Gastroesophageal sphincter (tissue), 3 donors: ENCODE data around the gene APOL1.

Experiments
- EP300 ChIP-seq: sonication (generic); formaldehyde crosslinking; IDR thresholded peaks from one replicate; pipeline ENCODE4 v1.6.1; 2017; ENCODE audit warnings: antibody characterized with exemption, mild to moderate bottlenecking
- POLR2A ChIP-seq, 2 donors: fragments of 450-650 bp; IDR thresholded peaks; one replicate each; pipeline ENCODE4 v1.6.1; 2017; ENCODE audit warnings: antibody characterized with exemption in 2 of 2, mild to moderate bottlenecking in 2 of 2, moderate library complexity in 1 of 2
- POLR2AphosphoS5 ChIP-seq: sonication (generic); formaldehyde crosslinking; IDR thresholded peaks from one replicate; pipeline ENCODE4 v1.6.1; 2017; ENCODE audit warnings: antibody characterized with exemption
- TF ChIP-seq, protein P1 (sequence below), 4 experiments: fragments of 200-600 bp in 2 of 4; fragments of 450-650 bp in 2 of 4; sonication (generic) in 1 of 4; IDR thresholded peaks; one replicate each; pipeline ENCODE4 v1.5.1; 2017 to 2019; ENCODE audit warnings: antibody characterized with exemption in 4 of 4, mild to moderate bottlenecking in 2 of 4, moderate library complexity in 2 of 4

DNA sequence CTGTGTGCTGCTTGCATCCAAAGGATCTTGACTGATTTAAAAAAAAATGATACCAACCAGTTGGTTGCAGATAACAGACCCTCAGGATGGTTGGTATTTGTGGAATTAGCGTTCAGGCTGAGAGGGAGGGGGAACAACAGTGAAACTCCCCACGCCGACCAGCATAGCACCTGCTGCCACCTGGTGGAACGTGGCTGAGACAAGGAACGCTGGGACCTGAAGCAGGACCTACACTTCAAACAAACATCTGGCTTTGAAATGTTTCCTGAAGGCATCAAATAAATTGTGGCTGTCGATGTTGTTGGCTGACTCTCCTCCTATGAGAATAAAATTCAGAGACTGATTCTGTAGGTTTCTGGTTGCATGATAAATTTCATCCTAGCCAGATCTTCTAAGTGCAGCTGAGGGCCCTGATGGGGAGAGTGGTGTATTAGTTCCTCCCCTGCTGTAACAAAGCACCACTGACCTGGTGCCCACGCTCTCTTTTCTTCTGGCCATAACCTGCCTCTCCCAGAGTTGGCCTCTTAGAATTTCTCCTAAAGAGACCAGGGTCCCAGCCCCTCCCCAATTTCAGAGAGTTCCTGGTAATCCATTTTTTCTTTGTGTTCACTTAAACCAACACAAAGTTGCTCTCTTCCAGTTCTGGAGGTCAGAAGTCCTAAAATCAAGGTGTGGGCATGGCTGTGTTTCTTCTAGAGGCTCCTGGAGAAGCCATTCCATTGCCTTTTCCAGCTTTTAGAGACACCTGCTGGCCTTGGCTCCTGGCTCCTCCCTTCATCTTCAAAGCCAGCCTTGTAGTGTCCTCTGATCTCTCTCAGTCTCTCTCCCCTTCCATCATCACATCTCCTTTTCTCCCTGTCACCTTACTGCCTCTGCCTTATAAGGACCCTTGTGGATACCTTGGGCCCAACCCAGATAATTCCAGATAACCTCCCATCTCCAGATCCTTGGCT lies 30.9 kb upstream of the APOL1 start:
- TF ChIP-seq, protein P1, sequence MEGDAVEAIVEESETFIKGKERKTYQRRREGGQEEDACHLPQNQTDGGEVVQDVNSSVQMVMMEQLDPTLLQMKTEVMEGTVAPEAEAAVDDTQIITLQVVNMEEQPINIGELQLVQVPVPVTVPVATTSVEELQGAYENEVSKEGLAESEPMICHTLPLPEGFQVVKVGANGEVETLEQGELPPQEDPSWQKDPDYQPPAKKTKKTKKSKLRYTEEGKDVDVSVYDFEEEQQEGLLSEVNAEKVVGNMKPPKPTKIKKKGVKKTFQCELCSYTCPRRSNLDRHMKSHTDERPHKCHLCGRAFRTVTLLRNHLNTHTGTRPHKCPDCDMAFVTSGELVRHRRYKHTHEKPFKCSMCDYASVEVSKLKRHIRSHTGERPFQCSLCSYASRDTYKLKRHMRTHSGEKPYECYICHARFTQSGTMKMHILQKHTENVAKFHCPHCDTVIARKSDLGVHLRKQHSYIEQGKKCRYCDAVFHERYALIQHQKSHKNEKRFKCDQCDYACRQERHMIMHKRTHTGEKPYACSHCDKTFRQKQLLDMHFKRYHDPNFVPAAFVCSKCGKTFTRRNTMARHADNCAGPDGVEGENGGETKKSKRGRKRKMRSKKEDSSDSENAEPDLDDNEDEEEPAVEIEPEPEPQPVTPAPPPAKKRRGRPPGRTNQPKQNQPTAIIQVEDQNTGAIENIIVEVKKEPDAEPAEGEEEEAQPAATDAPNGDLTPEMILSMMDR (IDR thresholded peaks at IDR 0.05) = peak in 3 of 4 experiments; percentile 44 to 65 (median 49)
- no peak for TF ChIP-seq EP300
- no peak for TF ChIP-seq POLR2AphosphoS5
- no peak for TF ChIP-seq POLR2A (IDR thresholded peaks at IDR 0.05)
